Measurements from ENCODE around the gene TRIM25. TPM values are rescaled to one million over a fixed set of nuclear protein-coding genes. Genes with fewer than 3 reads are reported as not detected.

TRIM25 gene
- total and polyA plus RNA-seq, 2 experiments from 2014 or later, result 11.4 to 24.6 TPM

GRCh38 chr17:56868716-56869115, 45.1 kb downstream of the TRIM25 start:
- no peak for TF ChIP-seq EZH2 (IDR thresholded peaks at IDR 0.05; ENCODE audit: borderline replicate concordance)
- no peak for TF ChIP-seq EZH2phosphoT487 (IDR thresholded peaks at IDR 0.05; ENCODE audit: low read depth, severe bottlenecking, unreplicated experiment)
- TF ChIP-seq CTCF (IDR thresholded peaks at IDR 0.05; ENCODE audit: poor library complexity), result no peak
- Histone ChIP-seq H2AFZ (no peak overlapping the region), H3K4me2 (no peak overlapping the region), H3K79me2 (no peaks in the 10 kb centered on the region), H3K4me1 (ENCODE audit: insufficient read depth) (no peaks in the 10 kb centered on the region), H3K4me3 (no peak overlapping the region), H3K27ac (no peak overlapping the region), H3K36me3 (replicated peaks; ENCODE audit: insufficient read depth, low read depth) (no peaks in the 10 kb centered on the region), H4K20me1 (ENCODE audit: insufficient read depth, poor library complexity, severe bottlenecking) (no peaks in the 10 kb centered on the region), H3K9me2 (replicated peaks; ENCODE audit: insufficient read depth) (no peaks in the 10 kb centered on the region), H3K27me3 (no peaks in the 10 kb centered on the region), H3K9me3 (ENCODE audit: low read depth) (no peaks in the 10 kb centered on the region)
- DNase-seq (ENCODE audit: low spot score), result no peak
- WGBS (ENCODE audit: low lambda C conversion rate, missing lambda C conversion rate), result 87% methylated on average over 3 of the region's 3 CpGs

- Histone ChIP-seq H3K9me2 (replicated peaks; ENCODE audit: insufficient read depth) (no peaks in the 10 kb centered on the region), H3K27me3 (no peaks in the 10 kb centered on the region), H3K4me3 (no peak overlapping the region), H3K79me2 (no peaks in the 10 kb centered on the region), H3K9me3 (ENCODE audit: low read depth) (no peaks in the 10 kb centered on the region), H3K4me2 (no peak overlapping the region), H2AFZ (no peak overlapping the region), H3K36me3 (replicated peaks; ENCODE audit: insufficient read depth, low read depth) (no peaks in the 10 kb centered on the region), H3K4me1 (ENCODE audit: insufficient read depth) (no peaks in the 10 kb centered on the region), H4K20me1 (ENCODE audit: insufficient read depth, poor library complexity, severe bottlenecking) (no peaks in the 10 kb centered on the region), H3K27ac (no peak overlapping the region)
- 33% methylated on average over 2 of the region's 2 CpGs for WGBS (ENCODE audit: low lambda C conversion rate, missing lambda C conversion rate)
- DNase-seq (ENCODE audit: low spot score), result no peak
- TF ChIP-seq EZH2phosphoT487 (IDR thresholded peaks at IDR 0.05; ENCODE audit: low read depth, severe bottlenecking, unreplicated experiment) (no peak), EZH2 (IDR thresholded peaks at IDR 0.05; ENCODE audit: borderline replicate concordance) (no peak), CTCF (IDR thresholded peaks at IDR 0.05; ENCODE audit: poor library complexity) (no peak)
Observed at GRCh38 chr17:56867948-56868376, 45.9 kb downstream of the TRIM25 start.

GRCh38 chr17:56866496-56866895, 47.4 kb downstream of the TRIM25 start:
- Histone ChIP-seq H2AFZ (no peak overlapping the region), H3K9me3 (ENCODE audit: low read depth) (no peaks in the 10 kb centered on the region), H3K4me1 (ENCODE audit: insufficient read depth) (no peaks in the 10 kb centered on the region), H3K27me3 (no peaks in the 10 kb centered on the region), H4K20me1 (ENCODE audit: insufficient read depth, poor library complexity, severe bottlenecking) (no peaks in the 10 kb centered on the region), H3K9me2 (replicated peaks; ENCODE audit: insufficient read depth) (no peaks in the 10 kb centered on the region), H3K4me2 (no peak overlapping the region), H3K27ac (no peak overlapping the region), H3K79me2 (no peaks in the 10 kb centered on the region), H3K4me3 (no peak overlapping the region), H3K36me3 (replicated peaks; ENCODE audit: insufficient read depth, low read depth) (no peaks in the 10 kb centered on the region)
- 58% methylated on average over 3 of the region's 3 CpGs for WGBS (ENCODE audit: low lambda C conversion rate, missing lambda C conversion rate)
- no peak for DNase-seq (ENCODE audit: low spot score)
- TF ChIP-seq CTCF (IDR thresholded peaks at IDR 0.05; ENCODE audit: poor library complexity) (peak; percentile 6), EZH2 (IDR thresholded peaks at IDR 0.05; ENCODE audit: borderline replicate concordance) (no peak), EZH2phosphoT487 (IDR thresholded peaks at IDR 0.05; ENCODE audit: low read depth, severe bottlenecking, unreplicated experiment) (no peak)

DNA sequence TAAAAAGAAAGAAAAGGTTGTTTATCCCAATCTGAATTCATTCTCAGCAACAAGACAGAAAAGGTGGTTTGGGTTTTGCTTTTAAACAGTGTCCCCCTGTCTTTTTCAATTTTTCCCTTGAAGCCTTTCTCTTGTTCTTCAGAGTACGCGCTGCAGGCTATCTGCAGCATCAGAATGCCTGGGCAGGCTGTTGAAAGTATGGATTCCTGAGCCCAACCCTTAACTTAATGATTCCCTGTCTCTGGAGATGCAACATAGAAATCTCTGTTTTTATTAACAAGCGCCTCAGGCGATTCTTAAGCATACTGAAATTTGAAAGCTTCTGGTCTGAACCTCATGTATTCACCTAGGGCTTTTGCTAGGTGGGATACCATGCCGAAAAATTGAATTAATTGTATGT, 47.8 kb downstream of the TRIM25 start:
- DNase-seq (ENCODE audit: low spot score), result no peak
- Histone ChIP-seq H3K4me2 (no peak overlapping the region), H3K36me3 (replicated peaks; ENCODE audit: insufficient read depth, low read depth) (no peaks in the 10 kb centered on the region), H3K4me3 (no peak overlapping the region), H3K9me2 (replicated peaks; ENCODE audit: insufficient read depth) (no peaks in the 10 kb centered on the region), H3K27me3 (no peaks in the 10 kb centered on the region), H4K20me1 (ENCODE audit: insufficient read depth, poor library complexity, severe bottlenecking) (no peaks in the 10 kb centered on the region), H2AFZ (no peak overlapping the region), H3K27ac (no peak overlapping the region), H3K4me1 (ENCODE audit: insufficient read depth) (no peaks in the 10 kb centered on the region), H3K9me3 (ENCODE audit: low read depth) (no peaks in the 10 kb centered on the region), H3K79me2 (no peaks in the 10 kb centered on the region)
- TF ChIP-seq EZH2 (IDR thresholded peaks at IDR 0.05; ENCODE audit: borderline replicate concordance) (no peak), CTCF (IDR thresholded peaks at IDR 0.05; ENCODE audit: poor library complexity) (no peak), EZH2phosphoT487 (IDR thresholded peaks at IDR 0.05; ENCODE audit: low read depth, severe bottlenecking, unreplicated experiment) (no peak)
- 74% methylated on average over 5 of the region's 5 CpGs for WGBS (ENCODE audit: low lambda C conversion rate, missing lambda C conversion rate)
